IPS DF 6.9 (cell line): Measurements from ENCODE around the gene EPN2.

Source experiments
- DNase-seq: peaks from one replicate; pipeline ENCODE4 v3.0.0-alpha.2; 2013; ENCODE audit warnings: low read depth, low spot score
- H3K27ac ChIP-seq: one replicate; pipeline ENCODE4 v1.5.1; 2013; ENCODE audit warnings: low read length, control low read depth
- H3K27me3 ChIP-seq: 2 replicates; pipeline ENCODE4 v1.6.1; 2013; ENCODE audit warnings: mild to moderate bottlenecking, low read length; ENCODE audit not compliant: control insufficient read depth, insufficient read depth
- H3K36me3 ChIP-seq: 2 replicates; pipeline ENCODE4 v1.6.1; 2013; ENCODE audit warnings: low read length; ENCODE audit not compliant: control insufficient read depth, insufficient read depth
- H3K4me1 ChIP-seq: 2 replicates; pipeline ENCODE4 v1.6.1; 2013; ENCODE audit warnings: low read length; ENCODE audit not compliant: control insufficient read depth, insufficient read depth
- H3K4me3 ChIP-seq: 2 replicates; pipeline ENCODE4 v1.5.1; 2013; ENCODE audit warnings: mild to moderate bottlenecking, low read length
- H3K9me3 ChIP-seq: 2 replicates; pipeline ENCODE4 v1.6.1; 2013; ENCODE audit warnings: low read length, inconsistent platforms; ENCODE audit not compliant: control insufficient read depth, insufficient read depth
- WGBS: extraction: QIAGEN DNeasy Blood & Tissue Kit; methylation state at CpG from one replicate; pipeline ENCODE4 v1.1.7; 2013; ENCODE audit warnings: mixed read lengths, missing lambda C conversion rate; ENCODE audit not compliant: insufficient read length, insufficient coverage; 5-methylcytosine and 5-hydroxymethylcytosine counted together

EPN2 gene

DNA sequence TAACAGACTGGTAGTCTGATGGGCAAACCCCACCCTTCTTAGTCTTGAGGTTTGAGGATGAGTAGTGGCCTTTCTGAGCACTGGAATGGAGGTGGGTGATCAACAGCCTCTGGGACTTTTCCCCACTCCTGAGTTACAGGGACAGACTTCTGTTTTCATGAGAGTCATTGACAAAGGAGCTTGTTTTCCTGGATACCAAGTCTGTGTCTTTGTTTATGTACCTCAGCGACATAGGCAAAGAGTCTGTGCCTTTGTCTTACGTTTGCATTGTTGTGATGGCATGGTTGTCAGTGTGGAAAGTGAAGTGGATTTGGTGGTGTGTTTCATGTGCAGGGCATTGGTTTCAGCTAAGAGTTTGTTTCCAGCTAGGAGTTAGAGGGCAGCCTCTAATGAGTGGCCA lies 17.5 kb downstream of the EPN2 start:
- WGBS = no CpG with 5 or more reads among the region's 2 CpGs
- DNase-seq = no peak
- H3K36me3 ChIP-seq = no peaks in the 10 kb centered on the region
- no peak overlapping the region for H3K27ac ChIP-seq
- no peak overlapping the region for H3K4me3 ChIP-seq
- H3K27me3 ChIP-seq = no peaks in the 10 kb centered on the region
- H3K4me1 ChIP-seq = 0 out of 2 replicates have a peak, but pooled peaks cover 1% of the 10 kb centered on the region
- no peaks in the 10 kb centered on the region for H3K9me3 ChIP-seq

DNA sequence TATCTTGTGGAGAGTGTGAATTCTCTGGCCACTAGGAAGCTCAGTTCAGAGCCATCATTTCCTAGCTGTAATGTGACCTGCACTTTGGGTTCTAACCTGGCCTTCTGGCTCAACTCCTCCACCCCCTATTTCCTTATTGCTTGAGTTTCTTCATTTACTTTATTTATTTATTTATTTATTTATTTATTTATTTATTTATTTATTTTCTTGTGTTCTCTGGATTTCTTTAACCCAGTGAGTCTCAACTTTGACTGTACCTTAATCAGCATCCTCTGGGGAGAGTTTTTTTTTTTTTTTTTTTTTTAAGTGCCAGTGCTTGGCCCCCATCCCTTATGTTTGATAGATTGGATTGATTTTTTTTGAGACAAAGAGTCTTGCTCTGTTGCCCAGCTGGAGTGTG lies 18.1 kb downstream of the EPN2 start:
- Histone ChIP-seq H3K27ac (no peak overlapping the region), H3K4me1 (0 out of 2 replicates have a peak, but pooled peaks cover 1% of the 10 kb centered on the region), H3K4me3 (no peak overlapping the region), H3K9me3 (no peaks in the 10 kb centered on the region), H3K36me3 (no peaks in the 10 kb centered on the region), H3K27me3 (no peaks in the 10 kb centered on the region)
- no peak for DNase-seq

DNA sequence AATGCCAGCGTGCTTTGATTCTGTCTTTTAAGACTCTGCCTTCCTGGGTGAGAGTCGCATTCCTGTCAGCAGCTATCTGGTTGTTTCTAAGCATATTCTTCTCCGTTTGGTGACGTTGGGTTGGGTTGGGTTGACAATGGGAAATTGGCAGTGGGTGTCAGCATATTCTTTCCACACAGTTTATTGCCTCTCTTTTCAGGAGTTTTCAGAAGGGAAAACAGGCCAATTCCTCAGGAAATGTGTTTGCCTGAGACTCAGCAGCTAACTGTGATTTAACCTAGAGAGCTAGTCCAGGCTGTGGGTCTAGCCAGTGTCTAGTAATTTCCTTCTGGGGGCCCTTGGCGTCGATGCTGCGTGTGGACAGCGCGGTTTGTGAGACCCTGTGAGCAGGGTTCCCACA lies 21.2 kb downstream of the EPN2 start:
- no peaks in the 10 kb centered on the region for H3K9me3 ChIP-seq
- no peaks in the 10 kb centered on the region for H3K36me3 ChIP-seq
- WGBS = no CpG with 5 or more reads among the region's 9 CpGs
- DNase-seq = no peak
- 0 out of 2 replicates have a peak, but pooled peaks cover 1% of the 10 kb centered on the region for H3K4me1 ChIP-seq
- no peaks in the 10 kb centered on the region for H3K27me3 ChIP-seq
- H3K27ac ChIP-seq = no peak overlapping the region
- no peak overlapping the region for H3K4me3 ChIP-seq

DNA sequence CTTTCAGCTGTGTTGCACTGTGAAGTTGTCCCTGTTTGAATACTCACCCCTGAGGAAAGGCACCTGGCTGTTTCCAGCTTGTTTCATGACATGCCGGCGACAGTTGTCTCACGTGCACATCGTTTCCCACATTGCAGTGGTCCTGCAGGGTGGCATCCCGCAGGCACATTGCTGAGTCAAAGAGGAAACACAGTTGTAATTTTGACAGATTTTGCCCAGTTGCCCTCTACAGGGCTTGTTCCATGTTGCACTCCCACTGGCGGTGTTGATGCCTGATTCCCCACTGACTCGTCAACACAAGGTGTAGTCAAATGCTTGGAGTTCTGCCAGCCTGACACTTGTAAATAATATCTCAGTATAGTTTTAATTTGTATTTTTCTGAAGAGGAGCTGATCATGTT lies 23.8 kb downstream of the EPN2 start:
- Histone ChIP-seq H3K27me3 (no peaks in the 10 kb centered on the region), H3K27ac (no peak overlapping the region), H3K4me1 (0 out of 2 replicates have a peak, but pooled peaks cover 1% of the 10 kb centered on the region), H3K4me3 (no peak overlapping the region; the same call in 1 of the 2 replicates), H3K36me3 (no peaks in the 10 kb centered on the region), H3K9me3 (no peaks in the 10 kb centered on the region)
- DNase-seq = no peak
- WGBS = no CpG with 5 or more reads among the region's 7 CpGs

DNA sequence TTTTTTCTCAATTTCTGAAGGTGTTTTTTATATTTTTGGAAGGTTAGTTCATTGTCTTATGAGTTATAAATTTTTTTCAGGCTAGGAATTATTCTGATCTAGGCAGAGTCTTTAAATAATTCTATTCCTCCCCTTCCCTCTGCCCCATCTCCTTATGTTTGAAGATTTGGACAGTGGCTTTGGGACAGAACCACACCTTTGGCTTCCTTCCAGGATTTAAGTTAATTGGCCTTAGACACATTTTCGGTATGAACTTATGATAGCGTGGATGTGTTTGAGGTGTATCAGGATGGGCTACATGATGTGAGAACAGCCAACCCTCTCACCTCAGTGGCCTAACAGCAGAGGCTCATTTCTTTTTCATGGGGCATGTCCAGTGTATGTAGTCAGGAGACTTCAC lies 24.3 kb downstream of the EPN2 start:
- 0 out of 2 replicates have a peak, but pooled peaks cover 1% of the 10 kb centered on the region for H3K4me1 ChIP-seq
- no peak overlapping the region for H3K4me3 ChIP-seq
- no peaks in the 10 kb centered on the region for H3K9me3 ChIP-seq
- no peak overlapping the region for H3K27ac ChIP-seq
- no peak for DNase-seq
- no peaks in the 10 kb centered on the region for H3K27me3 ChIP-seq
- no CpG with 5 or more reads among the region's 2 CpGs for WGBS
- H3K36me3 ChIP-seq = no peaks in the 10 kb centered on the region

DNA sequence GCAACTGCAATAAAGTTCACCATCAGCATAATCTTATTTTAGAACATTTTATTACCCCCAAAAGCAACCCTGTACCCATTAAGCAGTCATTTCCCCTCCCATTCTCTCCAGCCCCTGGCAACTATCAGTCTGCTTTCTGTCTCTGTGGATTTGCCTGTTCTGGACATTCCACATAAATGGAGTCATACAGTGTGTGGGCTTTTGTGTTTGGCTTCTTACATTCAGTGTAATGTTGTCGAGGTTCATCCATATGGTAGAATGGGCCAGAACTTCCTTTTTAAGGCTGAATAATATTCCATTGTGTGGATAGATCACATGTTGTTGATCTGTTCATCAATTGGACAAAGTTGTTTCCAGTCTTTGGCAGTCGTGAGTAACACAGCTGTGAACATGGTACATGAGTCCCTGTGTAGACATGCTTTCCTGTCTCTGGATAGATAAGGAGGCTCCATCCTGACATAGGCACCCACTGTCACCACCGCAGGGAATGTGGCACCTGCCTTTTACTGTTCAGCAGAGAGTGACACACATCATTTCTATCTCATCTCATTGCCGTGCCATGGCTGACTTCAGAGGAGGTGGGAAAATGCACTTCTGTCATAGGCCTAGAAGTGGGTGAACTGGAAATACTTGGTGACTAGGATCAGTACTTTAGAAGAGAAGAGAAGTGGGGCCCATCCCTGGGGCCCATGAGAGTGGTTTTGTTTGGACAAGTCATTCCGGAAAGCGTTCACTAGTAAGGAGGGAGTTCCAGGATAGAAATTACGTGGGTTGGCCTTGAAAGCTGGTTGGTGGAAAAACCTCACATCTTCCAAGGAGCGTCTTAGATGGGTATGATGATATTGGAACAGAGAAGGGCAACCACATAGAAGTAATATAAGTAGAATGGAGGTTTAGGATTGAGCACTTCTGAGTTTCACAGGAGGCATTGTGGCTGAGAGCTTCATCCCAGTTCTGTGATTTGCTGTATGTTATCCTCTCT lies 25.8 kb downstream of the EPN2 start:
- WGBS = no CpG with 5 or more reads among the region's 8 CpGs

DNA sequence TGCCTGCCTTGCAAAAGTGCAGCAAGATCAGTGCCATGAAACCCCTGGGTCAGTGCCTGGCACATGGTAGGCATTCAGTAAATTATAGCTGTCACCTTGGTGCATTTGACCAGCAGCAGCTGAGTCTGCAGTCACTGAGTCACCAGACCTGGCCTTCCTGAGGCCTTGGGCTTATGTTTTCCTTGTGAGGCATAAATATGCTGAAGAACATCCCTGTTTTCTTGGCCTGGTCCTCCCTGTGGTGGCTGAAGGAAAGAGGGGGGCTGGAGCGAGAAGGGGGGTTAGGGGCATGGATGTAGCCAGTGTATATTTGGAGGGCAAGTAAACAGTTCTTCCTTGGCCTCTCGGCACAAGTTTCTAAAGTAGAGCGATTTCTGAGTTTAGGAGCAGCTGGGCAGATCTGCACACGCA lies 26.5 kb downstream of the EPN2 start:
- no CpG with 5 or more reads among the region's 4 CpGs for WGBS
- no peaks in the 10 kb centered on the region for H3K27me3 ChIP-seq
- H3K27ac ChIP-seq = no peak overlapping the region
- no peaks in the 10 kb centered on the region for H3K36me3 ChIP-seq
- no peaks in the 10 kb centered on the region for H3K9me3 ChIP-seq
- DNase-seq = no peak
- H3K4me1 ChIP-seq = no peaks in the 10 kb centered on the region
- no peak overlapping the region for H3K4me3 ChIP-seq

More for the DNA sequence above, 25.8 kb downstream of the EPN2 start:
- no peak overlapping the region for H3K27ac ChIP-seq
- no peak for DNase-seq
- no peaks in the 10 kb centered on the region for H3K36me3 ChIP-seq
- 0 out of 2 replicates have a peak, but pooled peaks cover under 1% of the 10 kb centered on the region for H3K4me1 ChIP-seq
- no peaks in the 10 kb centered on the region for H3K27me3 ChIP-seq
- no peak overlapping the region for H3K4me3 ChIP-seq
- H3K9me3 ChIP-seq = no peaks in the 10 kb centered on the region

DNA sequence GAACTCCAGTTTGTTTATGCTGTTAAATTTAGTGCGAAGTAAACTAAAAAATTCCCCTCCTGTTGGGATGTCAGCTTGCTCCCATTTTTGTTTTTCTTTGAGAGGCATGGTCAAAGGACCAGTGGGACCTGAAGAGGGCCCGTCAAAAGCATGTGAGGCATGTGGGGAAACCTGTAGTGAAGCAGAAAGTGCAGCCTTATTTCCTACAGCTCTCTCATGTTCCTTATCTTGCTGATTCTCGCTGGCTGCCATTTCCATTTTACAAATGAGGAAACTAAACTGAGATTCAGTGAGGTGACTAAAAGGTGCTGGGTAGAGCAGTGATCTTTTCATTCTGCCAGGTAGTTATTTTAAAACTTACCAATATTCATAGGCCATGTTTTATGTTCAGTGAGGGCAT lies 27.1 kb downstream of the EPN2 start:
- H3K27ac ChIP-seq = no peak overlapping the region
- H3K36me3 ChIP-seq = no peaks in the 10 kb centered on the region
- no peak overlapping the region for H3K4me3 ChIP-seq
- no CpG with 5 or more reads among the region's 3 CpGs for WGBS
- H3K27me3 ChIP-seq = no peaks in the 10 kb centered on the region
- H3K4me1 ChIP-seq = no peaks in the 10 kb centered on the region
- H3K9me3 ChIP-seq = no peaks in the 10 kb centered on the region
- DNase-seq = no peak

DNA sequence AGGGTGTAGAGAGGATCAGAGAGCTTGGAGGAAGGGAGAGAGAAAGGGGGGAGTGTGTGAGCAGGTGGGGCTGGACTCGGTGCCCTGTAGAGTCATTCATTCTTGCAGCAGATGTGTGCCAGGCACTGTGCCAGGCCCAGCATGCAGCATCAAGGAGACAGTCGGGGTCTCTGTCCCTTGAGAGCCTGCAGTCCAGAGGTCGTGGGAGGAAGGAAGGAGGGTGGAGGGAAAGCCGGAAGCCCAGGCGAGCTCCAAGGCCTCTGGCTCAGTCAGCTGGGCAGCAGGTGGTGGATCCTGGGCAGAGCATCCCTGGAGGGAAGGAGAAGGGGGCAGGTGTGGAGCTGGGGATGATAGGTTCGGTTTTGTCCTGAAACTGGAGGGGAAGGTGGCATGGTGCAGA lies 27.5 kb downstream of the EPN2 start:
- DNase-seq = no peak
- Histone ChIP-seq H3K9me3 (no peaks in the 10 kb centered on the region), H3K4me3 (no peak overlapping the region), H3K27ac (no peak overlapping the region), H3K4me1 (no peaks in the 10 kb centered on the region; the same call in 1 of the 2 replicates), H3K27me3 (no peaks in the 10 kb centered on the region), H3K36me3 (no peaks in the 10 kb centered on the region)
- no CpG with 5 or more reads among the region's 6 CpGs for WGBS

DNA sequence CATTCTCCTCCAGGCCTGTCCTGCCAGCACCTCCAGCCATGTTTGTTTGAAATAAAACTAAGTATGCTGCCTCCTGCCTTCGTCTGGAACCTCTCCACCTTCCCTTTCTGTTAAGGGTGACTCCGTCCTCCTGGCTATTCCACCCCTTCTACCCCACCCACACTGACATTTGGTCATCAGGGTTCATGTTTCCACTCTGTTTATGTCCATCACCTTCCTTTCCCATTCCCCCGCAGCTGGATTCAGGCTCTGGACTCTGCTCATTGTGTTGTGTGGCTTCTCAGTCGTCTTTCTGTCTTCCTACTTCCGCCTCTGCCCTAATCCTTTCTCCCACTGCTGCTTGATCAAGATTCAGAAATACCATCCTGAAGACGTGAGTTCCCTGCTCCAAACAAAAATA lies 28.6 kb downstream of the EPN2 start:
- Histone ChIP-seq H3K9me3 (no peaks in the 10 kb centered on the region), H3K27me3 (no peaks in the 10 kb centered on the region), H3K36me3 (no peaks in the 10 kb centered on the region), H3K4me1 (no peaks in the 10 kb centered on the region; the same call in 1 of the 2 replicates), H3K27ac (no peak overlapping the region), H3K4me3 (no peak overlapping the region)
- WGBS = no CpG with 5 or more reads among the region's 6 CpGs
- no peak for DNase-seq
